HG03439 (cell line): Measurements from ENCODE around the gene BUB3.

Experiments
- ATAC-seq: cut with Tn5 transposase; IDR thresholded peaks from one replicate; pipeline ENCODE4 v1.9.1; 2021; ENCODE audit warnings: mild to moderate bottlenecking, moderate library complexity; ENCODE audit not compliant: unreplicated experiment

Gene BUB3, protein sequence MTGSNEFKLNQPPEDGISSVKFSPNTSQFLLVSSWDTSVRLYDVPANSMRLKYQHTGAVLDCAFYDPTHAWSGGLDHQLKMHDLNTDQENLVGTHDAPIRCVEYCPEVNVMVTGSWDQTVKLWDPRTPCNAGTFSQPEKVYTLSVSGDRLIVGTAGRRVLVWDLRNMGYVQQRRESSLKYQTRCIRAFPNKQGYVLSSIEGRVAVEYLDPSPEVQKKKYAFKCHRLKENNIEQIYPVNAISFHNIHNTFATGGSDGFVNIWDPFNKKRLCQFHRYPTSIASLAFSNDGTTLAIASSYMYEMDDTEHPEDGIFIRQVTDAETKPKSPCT

DNA sequence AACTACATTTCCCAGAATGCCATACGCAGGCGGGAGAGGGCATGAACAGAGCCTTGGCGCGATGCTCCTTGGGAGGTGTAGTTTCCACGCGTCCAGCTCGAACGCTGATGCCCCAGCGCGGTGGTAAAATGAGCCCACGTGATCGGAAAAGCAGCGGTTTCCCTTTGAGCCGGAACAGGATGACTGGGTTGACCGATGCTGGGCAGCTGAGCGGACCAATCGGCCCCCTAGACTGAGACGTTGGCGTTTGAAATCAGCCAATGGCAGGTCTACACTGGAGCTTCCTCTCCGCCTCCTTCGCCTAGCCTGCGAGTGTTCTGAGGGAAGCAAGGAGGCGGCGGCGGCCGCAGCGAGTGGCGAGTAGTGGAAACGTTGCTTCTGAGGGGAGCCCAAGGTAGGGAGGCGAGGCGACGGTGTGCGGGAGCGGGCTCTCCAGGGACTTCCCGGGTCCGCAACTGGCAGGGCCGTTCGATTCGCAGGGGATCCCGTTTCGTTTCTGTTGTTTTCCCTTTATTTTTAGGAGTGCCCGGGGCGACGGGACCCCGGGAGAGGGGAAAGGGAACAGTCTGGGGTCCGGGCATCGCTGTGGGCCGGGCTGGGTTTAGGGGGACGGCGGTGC lies at the start of gene BUB3:
Gene BUB3 (plus strand): TSS at position 311 of the 619 bp plus-strand sequence. CDS start 516 bp downstream, outside the sequence.
- peak; percentile 93 for ATAC-seq

DNA sequence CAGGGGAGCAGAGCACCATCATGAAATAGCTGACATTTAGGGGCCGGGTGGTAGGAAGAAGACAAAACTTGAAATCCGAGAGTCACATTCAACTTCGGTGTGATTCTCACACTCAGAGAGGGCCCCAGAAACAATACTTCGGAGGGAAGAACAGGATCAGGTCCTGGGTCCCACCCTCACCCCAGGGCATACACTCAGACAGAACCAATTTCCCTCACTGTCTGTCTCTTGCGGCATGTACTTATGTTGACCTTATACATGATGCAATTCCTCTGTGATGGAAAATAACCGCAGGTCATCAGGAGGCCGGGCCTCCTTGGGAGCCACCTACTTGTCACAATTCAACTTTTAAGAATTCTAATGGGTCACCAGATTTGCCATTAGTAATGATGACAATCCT lies 44.7 kb upstream of the BUB3 start:
- no peak for ATAC-seq

DNA sequence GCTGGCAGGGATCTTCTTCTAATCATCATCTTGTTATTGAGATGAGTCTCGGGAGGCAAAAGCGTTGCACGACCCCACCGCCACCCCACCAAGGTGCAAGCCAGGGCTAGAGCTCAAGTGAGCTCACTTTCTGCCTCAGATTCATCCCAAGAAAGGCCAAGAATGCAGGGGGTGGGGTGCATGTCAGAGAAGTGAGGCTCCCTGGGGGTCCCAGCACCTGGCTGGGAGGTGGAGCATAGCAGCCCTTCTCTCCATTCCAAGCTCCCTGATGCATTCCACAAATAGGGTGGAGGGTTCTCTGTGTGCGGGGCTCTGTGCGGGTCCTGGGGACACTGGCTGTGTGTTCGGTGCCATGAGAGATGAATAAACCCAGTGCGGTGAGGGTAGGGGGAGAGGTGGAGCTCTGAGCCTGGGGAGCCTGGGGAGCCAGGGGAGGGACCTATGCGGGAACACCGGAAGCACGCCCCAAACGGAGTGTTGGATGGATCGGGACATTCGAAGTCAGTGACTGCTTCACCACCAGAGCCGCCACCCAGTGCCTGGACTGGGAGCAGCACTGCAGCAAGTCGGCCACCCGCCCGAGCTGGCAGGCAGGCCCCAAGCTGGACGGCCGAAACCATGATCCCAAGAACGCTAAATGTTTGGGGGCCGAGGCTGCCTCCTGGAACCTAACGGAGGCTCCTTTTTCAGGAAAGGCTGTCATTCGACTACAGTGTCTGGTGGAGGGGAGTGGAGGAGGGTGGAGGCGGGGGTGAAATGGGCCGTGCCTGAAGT lies 36.4 kb upstream of the BUB3 start:
- no peak for ATAC-seq

DNA sequence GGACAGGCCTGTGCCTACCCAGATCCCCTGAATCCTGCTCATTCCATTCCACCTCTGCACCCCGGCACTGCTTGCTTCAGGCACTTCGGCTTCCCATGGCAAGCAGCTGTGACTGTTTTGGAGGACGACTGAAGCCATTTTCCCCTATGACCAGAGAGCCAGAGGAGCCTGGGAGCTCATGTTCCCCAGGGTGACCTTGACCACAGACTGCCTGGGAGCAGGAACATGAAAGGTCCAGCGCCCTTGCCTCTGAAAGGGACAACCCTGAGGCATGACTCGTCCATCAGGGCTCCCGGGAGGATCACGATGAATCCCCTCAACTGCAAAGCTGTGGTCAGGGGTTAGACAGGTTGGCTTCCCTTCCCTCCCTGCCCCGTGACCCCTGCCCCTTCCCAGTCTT lies 35.1 kb upstream of the BUB3 start:
- ATAC-seq: no peak

DNA sequence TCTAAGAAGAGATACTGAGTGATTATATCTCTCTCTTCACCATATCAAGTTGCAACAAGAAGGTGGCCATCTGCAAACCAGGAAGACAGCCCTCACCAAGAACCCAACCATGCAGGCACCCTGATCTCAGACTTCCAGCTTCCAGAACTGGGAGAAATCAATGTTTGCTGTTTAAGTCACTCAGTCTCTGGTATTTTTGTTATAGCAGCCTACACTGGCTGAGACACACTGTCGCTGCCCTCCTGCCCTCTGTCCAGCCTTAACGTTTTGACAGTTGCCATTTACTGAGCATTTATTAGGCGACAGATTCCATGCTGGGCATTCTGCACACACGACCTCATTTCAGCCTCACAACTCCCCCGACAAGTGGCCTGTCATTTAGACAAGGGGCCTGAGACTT lies 28.0 kb upstream of the BUB3 start:
- ATAC-seq: no peak

DNA sequence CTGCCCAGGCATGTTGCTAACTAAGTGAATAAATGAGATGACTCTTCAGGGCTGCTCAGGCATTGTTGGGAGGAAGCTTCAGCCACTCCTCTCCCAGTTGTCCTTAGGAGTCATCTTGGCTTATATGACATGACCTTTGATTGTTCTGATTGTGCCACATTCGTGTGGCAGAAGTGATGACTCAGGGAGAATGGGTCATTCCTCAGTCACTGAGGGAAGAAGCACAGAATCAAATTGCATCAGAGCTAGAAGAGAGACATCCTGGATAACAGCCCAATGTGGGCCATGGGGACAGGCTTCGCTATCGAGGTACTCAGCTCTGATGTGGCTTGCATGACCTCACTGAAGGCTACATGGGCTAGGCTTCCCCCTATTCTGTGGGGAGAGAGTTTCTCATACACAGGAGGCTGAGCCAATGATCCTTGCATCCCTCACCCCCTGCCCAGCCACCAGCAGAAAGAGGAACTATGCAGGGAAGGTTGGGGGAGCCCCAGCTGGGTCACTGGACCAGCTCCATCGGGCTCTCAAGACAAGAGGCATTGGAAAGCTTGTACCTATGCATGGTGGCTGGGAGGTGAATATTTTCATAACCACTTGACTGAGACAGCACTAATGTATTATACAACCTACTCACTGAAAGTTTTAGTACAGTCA lies 24.5 kb upstream of the BUB3 start:
- no peak for ATAC-seq

DNA sequence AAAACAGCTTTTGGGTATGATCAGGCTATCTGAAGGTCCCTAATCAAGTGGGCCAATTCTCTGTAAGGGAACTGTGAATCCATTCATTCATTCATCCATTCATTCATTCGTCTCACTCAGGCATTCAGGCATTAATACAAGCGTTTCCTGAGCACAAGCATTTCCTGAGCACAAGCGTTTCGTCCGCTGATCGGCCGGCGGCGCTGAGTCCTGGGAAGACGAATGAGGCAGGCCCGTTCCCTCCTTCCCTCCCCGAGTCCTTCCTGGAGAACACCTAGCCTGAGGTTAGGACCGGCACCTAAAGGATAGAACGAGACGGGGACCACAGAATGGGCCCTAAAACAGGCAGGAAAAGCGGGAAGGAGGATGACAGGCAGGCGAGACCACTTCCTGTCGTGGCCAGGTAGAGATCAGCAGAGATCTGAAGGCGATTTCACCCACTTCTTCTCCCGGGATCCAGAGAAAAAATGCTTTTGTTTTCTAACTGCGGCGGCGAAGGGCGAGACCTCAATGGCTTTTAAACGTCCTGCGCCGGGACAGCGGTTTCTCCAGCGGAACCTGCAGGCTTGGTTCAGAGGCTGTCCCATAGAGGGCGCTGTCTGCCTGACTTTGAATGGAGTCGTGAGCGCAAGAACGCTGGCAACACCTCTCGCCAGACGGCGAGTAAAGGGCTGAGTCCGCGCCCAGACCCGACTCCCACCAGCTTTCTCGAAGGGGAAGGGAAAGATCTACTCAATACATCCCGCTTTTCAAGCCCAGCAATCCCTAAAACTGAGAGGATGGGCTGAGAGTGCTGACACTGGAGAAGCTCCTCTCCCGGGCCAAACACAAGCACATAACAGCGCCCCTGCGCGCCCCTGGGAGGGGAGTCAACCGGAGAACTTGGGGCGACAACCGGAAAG lies 21.4 kb upstream of the BUB3 start:
- peak; percentile 71 for ATAC-seq

DNA sequence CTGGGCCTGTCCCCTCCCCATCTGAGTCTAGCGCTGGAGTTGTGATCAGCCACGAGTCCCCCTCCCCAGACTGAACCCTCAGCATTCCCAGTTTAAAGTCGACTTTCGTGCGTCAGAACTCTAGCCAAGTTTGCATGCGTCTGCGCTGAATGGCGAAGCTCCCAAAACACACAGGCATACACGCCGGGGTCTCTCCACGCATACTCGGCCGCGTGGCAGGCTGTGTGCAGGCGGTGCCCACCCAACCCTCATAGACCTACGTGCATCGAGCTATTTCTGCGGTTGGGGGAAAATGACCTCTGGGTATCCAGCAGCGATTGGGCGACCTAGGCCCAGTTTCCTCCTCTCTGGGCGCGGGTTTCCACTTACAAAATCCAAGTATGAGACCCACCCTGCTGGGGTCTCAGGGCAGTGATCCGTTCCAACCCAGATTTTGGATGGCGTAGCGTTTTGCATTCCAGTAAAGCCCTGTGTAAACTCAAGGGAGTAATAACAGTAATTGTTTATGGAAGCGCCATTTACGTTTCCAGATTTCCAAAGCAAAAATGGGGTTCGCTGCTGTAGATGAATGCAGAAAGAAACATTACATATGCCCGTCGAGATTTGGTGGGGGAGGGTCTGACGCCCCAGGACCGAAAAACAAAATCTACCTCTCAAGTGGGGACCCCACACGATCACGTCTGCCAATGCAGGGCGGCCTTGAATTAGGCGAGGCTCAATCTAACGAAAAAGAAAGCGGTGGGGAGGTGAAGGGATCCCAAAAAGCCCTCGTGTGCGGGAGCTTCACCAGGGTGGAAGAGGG lies 20.5 kb upstream of the BUB3 start:
- ATAC-seq: no peak

DNA sequence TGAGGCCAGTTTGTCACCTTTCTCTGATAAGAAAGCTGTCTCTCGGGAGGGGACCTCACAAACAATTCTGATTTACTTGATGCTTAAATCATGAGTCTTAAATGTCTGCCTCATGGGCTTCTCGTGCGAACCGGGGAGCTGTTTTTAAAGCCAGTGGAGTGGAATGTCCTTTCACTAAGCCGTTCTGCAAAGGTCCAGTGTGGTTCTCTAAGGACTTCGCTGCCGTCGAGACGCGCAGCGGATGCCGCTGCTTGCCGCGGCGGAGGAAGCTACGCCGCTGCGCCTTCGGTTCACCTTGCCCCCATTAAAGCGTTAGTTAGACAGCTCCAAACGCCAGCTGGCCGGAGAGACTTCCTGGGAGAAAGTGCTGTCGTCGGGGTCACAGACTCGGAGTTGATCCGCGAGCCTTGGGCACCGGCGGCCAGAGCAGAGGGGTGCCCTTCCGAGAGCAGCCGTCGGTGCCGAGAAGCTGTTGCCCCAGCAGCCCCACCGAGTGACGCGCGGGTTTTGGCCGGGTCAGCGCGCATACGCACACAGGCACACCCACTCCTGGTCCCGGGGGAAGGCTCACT lies 19.8 kb upstream of the BUB3 start:
- no peak for ATAC-seq

DNA sequence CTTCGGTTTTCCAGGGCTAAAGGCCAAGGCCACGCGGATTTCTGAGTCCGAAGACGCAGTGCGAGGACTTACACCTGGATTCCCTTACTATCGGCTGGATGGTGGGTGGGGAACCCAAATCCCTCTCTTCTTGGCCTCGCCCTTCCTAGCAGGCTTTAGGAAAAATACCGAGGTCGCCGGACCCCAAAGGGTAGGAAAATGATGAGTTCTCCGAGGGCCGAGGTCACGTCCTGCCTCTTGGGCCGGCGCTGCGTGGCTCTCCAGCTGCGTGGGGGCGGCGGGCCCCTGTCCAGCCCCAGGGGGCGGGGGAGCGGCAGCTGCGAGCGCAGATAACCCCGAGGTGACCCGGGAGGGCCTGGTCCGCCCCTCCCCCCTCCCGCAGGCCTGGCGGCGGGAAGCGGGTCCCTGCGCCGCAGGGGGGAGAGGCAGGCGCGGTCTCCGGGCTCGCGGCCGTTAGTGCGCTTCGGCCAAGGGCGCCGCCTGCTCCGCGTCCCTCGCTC lies 19.2 kb upstream of the BUB3 start:
- no peak for ATAC-seq

DNA sequence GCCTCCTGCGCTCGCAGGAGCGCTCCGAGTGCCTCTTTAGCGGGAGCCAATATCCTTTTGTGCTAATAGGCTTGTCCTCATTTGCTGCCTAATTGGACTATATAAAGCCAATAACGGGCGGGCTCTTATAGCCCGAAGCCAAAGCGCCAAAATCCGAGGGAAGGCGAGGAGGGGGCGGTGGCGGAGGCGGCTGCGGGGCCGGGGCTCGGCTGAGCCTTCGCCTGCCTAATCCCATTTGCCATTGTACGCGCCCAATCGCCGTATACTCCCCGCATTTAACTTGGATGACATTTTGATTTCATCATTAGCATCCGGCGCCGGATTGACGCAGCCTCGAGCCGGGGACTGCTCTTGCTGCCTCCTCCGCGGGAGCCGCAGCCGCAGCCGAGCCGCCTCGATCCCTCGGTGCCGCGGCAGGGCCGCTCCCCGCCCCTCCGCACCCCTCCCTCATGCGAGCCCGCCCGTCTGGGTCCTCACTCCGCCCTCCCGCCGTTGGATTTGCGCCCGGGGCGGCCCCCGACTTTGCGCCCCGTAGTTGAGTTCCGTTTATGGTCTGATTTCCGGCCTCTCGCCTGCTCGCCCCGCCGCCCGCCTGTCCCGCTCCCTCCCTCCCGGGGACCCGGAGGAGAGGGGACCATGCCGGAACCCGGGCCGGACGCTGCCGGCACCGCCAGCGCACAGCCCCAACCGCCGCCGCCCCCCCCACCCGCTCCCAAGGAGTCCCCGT lies 18.6 kb upstream of the BUB3 start, which contains the start of gene HMX3:
Gene HMX3 (plus strand): TSS at position 556 of the 727 bp plus-strand sequence. CDS start 81 bp downstream, at position 637.
- ATAC-seq: no peak

DNA sequence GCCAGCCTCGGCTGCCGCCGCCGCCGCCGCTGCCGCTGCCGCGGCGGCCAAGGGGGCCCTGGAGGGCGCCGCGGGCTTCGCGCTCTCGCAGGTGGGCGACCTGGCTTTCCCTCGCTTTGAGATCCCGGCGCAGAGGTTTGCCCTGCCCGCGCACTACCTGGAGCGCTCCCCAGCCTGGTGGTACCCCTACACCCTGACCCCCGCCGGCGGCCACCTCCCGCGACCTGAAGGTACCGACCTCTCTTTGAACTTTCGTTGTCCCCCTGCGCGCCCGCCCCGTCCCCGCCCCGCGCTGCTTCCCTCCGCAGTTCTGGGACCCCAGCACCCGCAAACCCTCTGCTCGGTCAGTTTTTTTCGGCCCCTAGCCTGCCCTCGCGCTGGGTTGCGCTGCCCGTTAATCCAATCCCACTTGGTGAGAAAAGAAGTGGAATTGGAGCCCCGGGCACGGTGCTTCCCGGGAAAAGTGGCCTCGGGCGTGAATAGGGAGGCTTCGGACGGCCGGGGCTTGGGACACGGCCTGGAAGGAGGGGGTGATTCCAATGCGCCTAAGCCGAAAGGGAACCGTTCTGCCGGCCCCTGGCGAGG lies 17.9 kb upstream of the BUB3 start:
- ATAC-seq: no peak

DNA sequence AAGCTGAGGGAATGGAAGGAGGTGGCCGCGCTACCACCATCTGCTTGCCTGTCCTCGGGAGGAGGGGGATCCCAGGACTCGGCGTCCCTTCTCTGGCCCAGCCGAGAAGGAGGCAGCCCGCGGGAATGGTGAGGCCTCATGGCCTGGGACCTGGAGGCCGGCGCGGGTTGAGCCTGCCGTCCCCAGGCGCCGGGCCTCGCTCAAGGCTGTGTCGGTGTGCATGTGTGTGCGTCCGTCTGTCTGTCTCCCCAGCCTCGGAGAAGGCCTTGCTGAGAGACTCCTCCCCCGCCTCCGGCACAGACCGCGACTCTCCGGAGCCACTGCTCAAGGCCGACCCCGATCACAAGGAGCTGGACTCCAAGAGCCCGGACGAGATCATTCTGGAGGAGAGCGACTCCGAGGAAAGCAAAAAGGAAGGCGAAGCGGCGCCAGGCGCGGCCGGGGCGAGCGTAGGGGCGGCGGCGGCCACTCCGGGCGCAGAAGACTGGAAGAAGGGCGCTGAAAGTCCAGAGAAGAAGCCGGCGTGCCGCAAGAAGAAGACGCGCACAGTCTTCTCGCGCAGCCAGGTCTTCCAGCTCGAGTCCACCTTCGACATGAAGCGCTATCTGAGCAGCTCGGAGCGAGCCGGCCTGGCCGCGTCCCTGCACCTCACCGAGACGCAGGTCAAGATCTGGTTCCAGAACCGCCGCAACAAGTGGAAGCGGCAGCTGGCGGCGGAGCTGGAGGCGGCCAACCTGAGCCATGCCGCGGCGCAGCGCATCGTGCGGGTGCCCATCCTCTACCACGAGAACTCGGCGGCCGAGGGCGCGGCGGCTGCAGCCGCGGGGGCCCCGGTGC lies 17.2 kb upstream of the BUB3 start:
- ATAC-seq: no peak

DNA sequence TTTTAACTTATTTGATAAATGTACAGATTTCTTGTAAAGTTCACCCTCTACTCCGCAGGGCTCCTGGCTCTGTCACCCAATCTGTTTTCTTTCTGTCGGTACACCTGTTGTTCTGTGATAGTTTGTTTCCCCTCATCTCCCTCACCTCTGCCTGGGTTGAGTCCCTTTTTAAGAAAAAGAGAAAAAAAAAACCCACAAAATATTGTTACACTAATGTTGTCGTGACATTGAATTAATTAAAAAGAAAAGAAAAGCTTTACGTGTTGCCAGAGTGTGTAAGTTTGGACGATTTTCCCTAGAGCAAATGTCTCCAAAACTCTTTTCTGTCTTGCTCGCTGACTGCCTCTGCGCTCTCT lies 15.1 kb upstream of the BUB3 start:
- ATAC-seq: no peak

DNA sequence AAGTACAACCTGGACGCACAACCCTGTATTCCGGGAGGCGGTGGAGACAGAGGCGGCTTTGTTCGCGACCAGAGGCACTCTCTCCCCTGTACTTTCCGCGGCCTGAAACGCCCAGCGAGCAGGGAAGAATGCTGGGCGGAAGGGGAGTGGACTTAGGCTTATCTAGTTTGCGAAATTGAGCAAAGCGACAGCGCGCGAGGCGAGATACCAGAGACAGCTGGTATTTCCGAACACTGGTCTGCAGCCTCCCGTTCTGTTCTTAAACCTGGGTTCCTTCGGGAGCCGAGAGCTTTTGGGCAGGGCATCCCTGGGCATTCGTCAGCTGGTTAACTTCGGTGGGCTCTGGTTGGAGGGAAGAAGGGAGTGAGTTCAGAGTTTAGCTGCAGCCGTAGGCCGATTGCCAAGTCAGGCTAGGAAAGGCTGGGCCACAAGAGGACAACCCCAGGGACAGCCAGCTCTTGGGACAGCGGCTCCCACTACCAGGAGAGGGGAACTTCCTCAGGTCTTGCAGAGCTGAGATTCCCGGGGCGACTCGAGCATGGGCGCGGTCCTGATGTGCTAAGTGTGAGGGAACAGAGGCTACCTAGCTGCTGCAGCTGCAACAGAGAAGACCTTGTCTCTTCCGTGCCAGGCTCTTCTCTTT lies 14.6 kb upstream of the BUB3 start:
- no peak for ATAC-seq

DNA sequence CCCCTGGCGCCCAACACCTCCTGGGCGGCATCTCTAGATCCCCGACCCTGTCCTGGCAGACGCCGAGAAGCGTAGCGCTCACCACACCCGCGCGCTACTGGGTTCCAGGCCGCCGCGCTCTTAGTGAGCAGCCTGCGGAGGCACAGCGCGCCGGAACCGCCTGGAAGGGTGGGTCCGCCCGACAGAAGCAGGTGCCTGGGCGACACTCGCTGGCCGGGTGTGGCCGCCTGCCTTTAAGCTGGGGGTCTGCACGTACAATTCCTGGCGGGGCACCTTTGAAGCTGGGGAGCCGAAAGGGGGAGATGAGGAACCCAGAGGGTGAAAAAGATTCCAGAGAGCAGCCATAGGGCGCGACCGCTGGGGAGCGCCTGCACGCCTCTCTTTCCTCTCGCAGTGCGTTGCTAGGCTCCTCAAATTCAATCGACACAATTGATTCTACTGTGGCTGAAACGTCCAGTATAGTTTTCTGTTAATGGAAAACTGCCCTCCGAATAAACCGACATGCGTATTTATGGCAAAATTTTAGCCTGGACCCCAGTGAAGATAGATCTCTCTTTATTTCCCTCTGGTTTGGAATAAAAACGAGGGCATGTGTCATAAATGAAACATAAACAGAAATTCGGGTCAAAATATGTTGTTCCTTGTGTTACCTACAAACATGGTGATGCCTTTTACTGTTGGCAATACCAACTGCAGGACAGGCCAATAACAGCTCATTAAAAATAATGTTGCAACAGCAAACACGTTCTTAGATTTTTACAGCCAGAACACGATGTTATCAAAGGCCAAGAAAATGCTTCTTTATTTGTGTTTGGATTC lies 13.8 kb upstream of the BUB3 start:
- ATAC-seq: no peak
